Measurements from ENCODE around the gene EPN3. TPM values are rescaled to one million over a fixed set of nuclear protein-coding genes. Genes with fewer than 3 reads are reported as not detected.

The EPN3 gene
- total and polyA plus RNA-seq, 2 experiments from 2014 or later = 2.3 to 7.7 TPM

- Histone ChIP-seq H3K27me3 (ENCODE audit: insufficient read depth) (no peaks in the 10 kb centered on the region; the same call in 1 of the 2 replicates), H3K4me3 (no peak overlapping the region), H3K4me2 (no peak overlapping the region), H4K20me1 (replicated peaks; ENCODE audit: insufficient read depth) (no peaks in the 10 kb centered on the region), H3K79me2 (replicated peaks; ENCODE audit: insufficient read depth) (no peaks in the 10 kb centered on the region), H2AFZ (no peak overlapping the region), H3F3A (replicated peaks; ENCODE audit: low read depth) (peaks cover 6% of the 10 kb centered on the region; the same call in 1 of the 2 replicates), H3K36me3 (ENCODE audit: insufficient read depth) (no peaks in the 10 kb centered on the region), H3K27ac (ENCODE audit: low read depth) (no peak overlapping the region), H3K4me1 (ENCODE audit: insufficient read depth) (peaks cover 16% of the 10 kb centered on the region; the same call in 1 of the 2 replicates), H3K9me2 (ENCODE audit: insufficient read depth) (no peaks in the 10 kb centered on the region)
- no peak overlapping the region for H3K4me3 Mint-ChIP-seq
- peaks cover 18% of the 10 kb centered on the region for H3K27me3 Mint-ChIP-seq (ENCODE audit: insufficient read depth, low read depth, poor library complexity)
- peaks cover 2% of the 10 kb centered on the region; the same call in 1 of the 3 replicates for H3K36me3 Mint-ChIP-seq (ENCODE audit: low read depth)
- no peak for ATAC-seq
- DNase-seq (ENCODE audit: low spot score) = no peak
- H3K27ac Mint-ChIP-seq = no peak overlapping the region
- no peaks in the 10 kb centered on the region for H3K9me3 Mint-ChIP-seq
- peaks cover 37% of the 10 kb centered on the region for H3K4me1 Mint-ChIP-seq
- TF ChIP-seq EZH2 (IDR thresholded peaks at IDR 0.05; ENCODE audit: low read depth, unreplicated experiment) (no peak), STAT1 (IDR thresholded peaks at IDR 0.05; ENCODE audit: unreplicated experiment) (no peak), JUNB (IDR thresholded peaks at IDR 0.05; ENCODE audit: unreplicated experiment) (no peak), CTCF (conservative IDR thresholded peaks at IDR 0.05; ENCODE audit: low read depth in 2 of 2) (no peak), CREB1 (CRISPR knock-in tag; IDR thresholded peaks at IDR 0.05; ENCODE audit: low read depth) (no peak), NANOG (IDR thresholded peaks at IDR 0.05; ENCODE audit: borderline replicate concordance) (no peak)
- TF ChIP-seq, protein P1, sequence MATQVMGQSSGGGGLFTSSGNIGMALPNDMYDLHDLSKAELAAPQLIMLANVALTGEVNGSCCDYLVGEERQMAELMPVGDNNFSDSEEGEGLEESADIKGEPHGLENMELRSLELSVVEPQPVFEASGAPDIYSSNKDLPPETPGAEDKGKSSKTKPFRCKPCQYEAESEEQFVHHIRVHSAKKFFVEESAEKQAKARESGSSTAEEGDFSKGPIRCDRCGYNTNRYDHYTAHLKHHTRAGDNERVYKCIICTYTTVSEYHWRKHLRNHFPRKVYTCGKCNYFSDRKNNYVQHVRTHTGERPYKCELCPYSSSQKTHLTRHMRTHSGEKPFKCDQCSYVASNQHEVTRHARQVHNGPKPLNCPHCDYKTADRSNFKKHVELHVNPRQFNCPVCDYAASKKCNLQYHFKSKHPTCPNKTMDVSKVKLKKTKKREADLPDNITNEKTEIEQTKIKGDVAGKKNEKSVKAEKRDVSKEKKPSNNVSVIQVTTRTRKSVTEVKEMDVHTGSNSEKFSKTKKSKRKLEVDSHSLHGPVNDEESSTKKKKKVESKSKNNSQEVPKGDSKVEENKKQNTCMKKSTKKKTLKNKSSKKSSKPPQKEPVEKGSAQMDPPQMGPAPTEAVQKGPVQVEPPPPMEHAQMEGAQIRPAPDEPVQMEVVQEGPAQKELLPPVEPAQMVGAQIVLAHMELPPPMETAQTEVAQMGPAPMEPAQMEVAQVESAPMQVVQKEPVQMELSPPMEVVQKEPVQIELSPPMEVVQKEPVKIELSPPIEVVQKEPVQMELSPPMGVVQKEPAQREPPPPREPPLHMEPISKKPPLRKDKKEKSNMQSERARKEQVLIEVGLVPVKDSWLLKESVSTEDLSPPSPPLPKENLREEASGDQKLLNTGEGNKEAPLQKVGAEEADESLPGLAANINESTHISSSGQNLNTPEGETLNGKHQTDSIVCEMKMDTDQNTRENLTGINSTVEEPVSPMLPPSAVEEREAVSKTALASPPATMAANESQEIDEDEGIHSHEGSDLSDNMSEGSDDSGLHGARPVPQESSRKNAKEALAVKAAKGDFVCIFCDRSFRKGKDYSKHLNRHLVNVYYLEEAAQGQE (IDR thresholded peaks at IDR 0.05; ENCODE audit: unreplicated experiment) = no peak
Measured at GRCh38 chr17:50506298-50506697, 26.2 kb upstream of the EPN3 start.

DNA sequence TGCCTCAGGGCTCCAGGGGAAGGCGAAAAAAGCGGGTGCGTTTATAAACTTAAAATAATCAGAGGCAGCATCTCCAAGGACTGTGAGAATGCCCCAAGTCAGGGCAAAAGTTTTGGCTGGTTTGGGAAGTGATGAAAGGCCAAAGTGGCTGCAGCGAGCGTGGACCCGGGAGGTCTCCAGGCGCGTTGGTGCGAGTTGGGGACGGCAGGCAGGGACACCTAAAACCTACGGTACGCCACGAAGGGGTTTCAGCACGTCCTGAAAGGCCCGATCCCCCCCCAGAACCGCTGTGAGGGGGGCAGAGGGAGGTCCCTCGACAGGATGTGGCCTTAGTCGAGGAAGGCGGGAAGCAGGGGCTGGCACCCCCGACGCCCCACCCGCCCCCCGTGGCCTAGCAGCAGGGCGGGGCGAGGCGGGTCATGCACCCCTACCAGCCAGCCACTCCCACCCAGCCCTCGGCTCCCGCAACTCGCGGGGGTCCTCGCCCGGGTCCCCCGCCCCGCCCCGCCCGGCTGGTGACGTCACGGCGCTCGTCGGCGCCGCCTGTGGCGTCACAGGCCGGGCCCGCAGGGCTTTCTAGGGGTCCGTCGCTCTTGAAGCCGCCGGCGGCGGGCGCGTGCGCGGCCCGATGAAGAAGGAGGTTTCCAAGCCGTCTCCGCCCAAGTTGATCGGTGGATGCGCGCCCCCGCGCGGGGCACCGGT, 24.5 kb upstream of the EPN3 start, which contains the start of gene MYCBPAP:
MYCBPAP (plus strand) TSS at position 569 of the 702 bp plus-strand sequence. CDS start 236 bp downstream, outside the sequence.
- DNase-seq (ENCODE audit: low spot score) (peak; percentile 91), ATAC-seq (peak; percentile 84)
- TF ChIP-seq JUNB (IDR thresholded peaks at IDR 0.05; ENCODE audit: unreplicated experiment) (no peak), POLR2AphosphoS5 (IDR thresholded peaks at IDR 0.05; ENCODE audit: low read depth) (peak; percentile 61), CTCF (conservative IDR thresholded peaks at IDR 0.05; ENCODE audit: low read depth in 2 of 2) (peak in 1 of 2 experiments; percentile 29; a peak in 1 of 4 replicates), CREB1 (CRISPR knock-in tag; IDR thresholded peaks at IDR 0.05; ENCODE audit: low read depth) (peak; percentile 99), EZH2 (IDR thresholded peaks at IDR 0.05; ENCODE audit: low read depth, unreplicated experiment) (no peak), EZH2phosphoT487 (IDR thresholded peaks at IDR 0.05; ENCODE audit: unreplicated experiment) (no peak)
- TF ChIP-seq, protein P1 (IDR thresholded peaks at IDR 0.05; ENCODE audit: unreplicated experiment) = no peak
- H3F3A ChIP-seq (replicated peaks; ENCODE audit: low read depth) = peaks cover 6% of the 10 kb centered on the region; the same call in 1 of the 2 replicates
- H3K79me2 ChIP-seq (replicated peaks; ENCODE audit: insufficient read depth) = no peaks in the 10 kb centered on the region
- peak within 1 kb of the TSS; percentile 55; the same call in 1 of the 2 replicates for H3K27ac ChIP-seq (ENCODE audit: low read depth)
- H3K4me1 ChIP-seq (ENCODE audit: insufficient read depth) = peaks cover 16% of the 10 kb centered on the region; the same call in 1 of the 2 replicates
- peak within 1 kb of the TSS; percentile 96 for H3K4me2 ChIP-seq
- peak within 1 kb of the TSS; percentile 92 for H3K27ac Mint-ChIP-seq
- H2AFZ ChIP-seq = peak within 1 kb of the TSS; percentile 98
- peak within 1 kb of the TSS; percentile 86 for H3K4me3 Mint-ChIP-seq
- H3K36me3 Mint-ChIP-seq (ENCODE audit: low read depth) = peaks cover 2% of the 10 kb centered on the region; the same call in 1 of the 3 replicates
- H3K9me3 Mint-ChIP-seq = no peaks in the 10 kb centered on the region
- no peaks in the 10 kb centered on the region for H4K20me1 ChIP-seq (replicated peaks; ENCODE audit: insufficient read depth)
- H3K4me3 ChIP-seq = peak within 1 kb of the TSS; percentile 92
- H3K4me1 Mint-ChIP-seq = peaks cover 37% of the 10 kb centered on the region
- H3K36me3 ChIP-seq (ENCODE audit: insufficient read depth) = no peaks in the 10 kb centered on the region
- H3K27me3 ChIP-seq (ENCODE audit: insufficient read depth) = no peaks in the 10 kb centered on the region; the same call in 1 of the 2 replicates
- peaks cover 17% of the 10 kb centered on the region for H3K27me3 Mint-ChIP-seq (ENCODE audit: insufficient read depth, low read depth, poor library complexity)
- H3K9me2 ChIP-seq (ENCODE audit: insufficient read depth) = no peaks in the 10 kb centered on the region
